Stimulated activated effector memory CD8-positive, alpha-beta T cell treated with anti-CD3 and anti-CD28 coated beads, Interleukin-12 subunit alpha, Interleukin-12 subunit beta, amount 100 ng/mL, for 72 hours (primary cell): ENCODE results near the gene HCAR3.
A peak's percentile ranks its signal among the peaks of the same experiment; 100 is the strongest.
"Not testable (repeated sequence)": the region's sequence is repeated elsewhere in the genome, so short reads cannot be mapped to it uniquely, and the experiment has no call there.

Experiments
- ATAC-seq: fragments of 150-1000 bp; cut with Tn5 transposase; 2 replicates; pipeline ENCODE4 v1.10.0; 2021
- DNase-seq, 2 donors: peaks; one replicate each; pipeline ENCODE4 v3.0.0; 2021 to 2022; ENCODE audit warnings: low spot score in 2 of 2
- H3K27ac Mint-ChIP-seq: one replicate; pipeline ENCODE4 v1.8.0; 2022; ENCODE audit warnings: mild to moderate bottlenecking, mixed read lengths
- H3K36me3 Mint-ChIP-seq: one replicate; pipeline ENCODE4 v1.8.0; 2022; ENCODE audit warnings: mild to moderate bottlenecking, mixed read lengths
- H3K4me1 Mint-ChIP-seq: one replicate; pipeline ENCODE4 v1.8.0; 2022; ENCODE audit warnings: mixed read lengths
- H3K4me3 Mint-ChIP-seq: one replicate; pipeline ENCODE4 v1.8.0; 2022; ENCODE audit warnings: mild to moderate bottlenecking, mixed read lengths
- H3K9me3 Mint-ChIP-seq: one replicate; pipeline ENCODE4 v1.8.0; 2022; ENCODE audit warnings: mixed read lengths

Gene HCAR3

DNA sequence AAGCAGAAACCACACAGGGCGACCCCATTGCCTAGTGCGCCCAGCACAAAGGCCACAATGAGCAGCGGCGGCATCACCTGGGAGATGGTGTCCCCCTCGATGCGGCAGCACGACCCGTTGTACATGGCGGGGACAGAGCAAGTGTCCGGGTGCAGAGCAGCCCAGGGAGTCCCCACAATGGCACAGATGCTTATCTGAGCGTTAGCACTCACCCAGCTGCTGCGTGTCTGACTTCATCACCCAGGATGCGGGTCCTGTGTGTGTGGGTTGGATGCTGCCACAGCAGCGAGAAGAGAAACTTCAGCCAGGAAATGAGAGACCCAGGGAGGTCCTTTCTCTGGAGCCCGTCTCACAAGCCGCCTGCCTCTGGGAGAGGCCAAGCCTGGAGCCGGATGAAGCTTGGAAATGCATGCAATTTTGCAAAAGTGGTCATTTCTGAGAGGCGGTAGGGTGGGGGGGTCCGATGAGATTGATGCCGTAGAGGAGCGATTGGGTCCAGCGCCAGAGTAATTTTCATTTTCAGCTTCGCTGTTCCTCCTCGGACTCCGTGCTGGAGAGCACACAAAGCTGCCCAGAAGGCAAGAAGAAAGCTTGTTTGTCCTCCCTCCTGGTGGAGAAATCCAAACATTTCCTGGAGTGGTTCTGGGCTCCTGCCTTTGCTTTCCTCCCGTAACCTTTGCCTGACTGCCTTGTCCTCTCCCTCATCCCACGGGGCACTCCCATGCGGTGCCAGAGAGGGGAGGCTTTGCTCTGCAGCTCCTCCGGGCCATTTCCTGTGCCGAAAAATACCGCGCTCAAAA, 13.8 kb upstream of the HCAR3 start, which contains the start of gene HCAR1:
TSS of gene HCAR1 (minus strand) at position 630 of the 800 bp plus-strand sequence. CDS start at position 125, 505 bp downstream.
- no peak for DNase-seq
- ATAC-seq = peak; percentile 89
- Mint-ChIP-seq H3K4me1 (peaks cover 40% of the 10 kb centered on the region), H3K4me3 (peak within 1 kb of the TSS; percentile 16), H3K9me3 (no peaks in the 10 kb centered on the region), H3K27ac (no peak within 1 kb of the TSS), H3K36me3 (no peaks in the 10 kb centered on the region)

DNA sequence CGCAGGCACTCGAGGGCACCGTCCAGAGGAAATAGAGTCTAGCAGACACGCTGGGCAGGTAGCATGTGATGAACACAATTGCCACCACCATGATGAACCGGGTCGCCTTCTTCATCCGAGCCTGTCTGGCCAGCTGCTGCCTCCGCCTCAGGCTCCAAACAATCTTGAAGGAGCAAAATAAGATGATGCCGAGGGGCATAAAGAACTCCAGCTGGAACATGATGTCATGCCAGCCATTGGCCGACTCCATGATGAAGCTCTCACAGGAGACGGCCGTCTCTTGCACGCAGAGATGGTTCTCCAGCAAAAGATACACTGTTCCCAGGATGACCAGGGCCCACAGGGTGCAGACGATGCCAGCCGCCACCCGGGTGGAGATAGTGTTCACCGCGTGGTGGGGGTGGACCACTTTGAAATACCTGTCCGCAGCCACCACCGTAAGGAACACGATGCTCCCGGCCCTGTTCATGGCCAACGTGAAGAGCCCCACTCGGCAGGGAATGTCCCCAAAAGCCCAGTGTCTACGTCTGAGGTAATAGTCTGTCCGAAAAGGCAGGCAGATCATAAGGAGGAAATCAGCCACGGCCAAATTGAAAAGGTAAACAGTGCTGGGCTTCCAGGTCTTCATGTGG, 13.1 kb upstream of the HCAR3 start:
- ATAC-seq = no peak
- no peaks in the 10 kb centered on the region for H3K9me3 Mint-ChIP-seq
- DNase-seq = no peak
- H3K27ac Mint-ChIP-seq = no peak overlapping the region
- peak overlapping the region; percentile 16 for H3K4me3 Mint-ChIP-seq
- no peaks in the 10 kb centered on the region for H3K36me3 Mint-ChIP-seq
- peaks cover 44% of the 10 kb centered on the region for H3K4me1 Mint-ChIP-seq

DNA sequence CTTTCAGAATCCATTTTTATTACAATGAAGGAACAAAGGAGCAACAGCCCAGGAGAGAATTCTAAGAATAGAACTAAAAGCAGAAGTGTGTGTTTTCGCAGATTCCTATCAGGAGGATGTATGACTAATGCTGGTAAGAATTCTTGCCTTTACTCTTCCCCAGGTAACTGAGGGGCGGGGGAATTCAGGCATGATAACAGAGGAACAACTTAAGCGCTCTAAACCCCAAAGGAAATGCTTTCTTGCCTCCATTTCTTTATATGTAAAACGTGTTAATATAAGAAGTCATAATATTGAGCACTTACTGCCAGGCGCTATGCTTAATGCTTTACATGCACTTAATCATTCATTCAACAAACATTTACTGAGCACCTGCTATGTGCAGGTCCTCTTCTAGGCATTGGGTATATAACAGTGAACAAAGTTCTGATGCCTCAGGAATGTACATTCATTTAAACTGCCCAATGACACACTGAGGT, 9.5 kb upstream of the HCAR3 start:
- Mint-ChIP-seq H3K27ac (no peak overlapping the region), H3K4me3 (peak overlapping the region; percentile 22), H3K9me3 (no peaks in the 10 kb centered on the region), H3K36me3 (no peaks in the 10 kb centered on the region), H3K4me1 (peaks cover 36% of the 10 kb centered on the region)
- ATAC-seq (no peak), DNase-seq (no peak)

DNA sequence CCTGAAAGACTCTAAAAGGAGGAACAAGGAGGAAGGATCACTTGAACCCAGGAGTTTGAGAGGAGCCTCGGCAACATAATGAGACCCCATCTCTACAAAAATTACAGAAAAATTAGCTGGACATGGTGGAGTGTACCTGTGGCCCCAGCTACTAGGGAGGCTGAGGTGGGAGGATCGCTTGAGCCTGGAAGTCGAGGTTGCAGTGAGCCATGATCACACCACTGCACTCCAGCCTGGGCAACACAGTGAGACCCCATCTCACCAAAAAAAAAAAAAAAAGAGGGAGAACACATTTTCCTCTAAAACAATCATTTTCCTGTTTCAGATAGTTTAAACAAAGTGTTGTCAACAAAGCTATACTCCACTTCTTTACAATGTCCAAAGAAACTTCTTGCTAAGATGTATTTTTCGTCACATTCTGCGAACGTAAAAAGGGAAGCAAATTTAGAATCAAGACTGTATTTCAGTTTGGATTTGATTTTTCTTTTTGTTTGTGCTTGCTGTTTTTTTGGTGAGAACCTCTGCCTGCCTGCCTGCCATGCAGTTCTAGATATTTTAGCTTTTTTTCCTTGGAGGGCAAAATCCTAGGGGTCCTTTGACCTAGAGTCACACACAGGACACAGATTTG, 9.0 kb upstream of the HCAR3 start:
- H3K27ac Mint-ChIP-seq = no peak overlapping the region
- H3K36me3 Mint-ChIP-seq = no peaks in the 10 kb centered on the region
- H3K9me3 Mint-ChIP-seq = no peaks in the 10 kb centered on the region
- no peak for ATAC-seq
- no peak for DNase-seq
- peaks cover 39% of the 10 kb centered on the region for H3K4me1 Mint-ChIP-seq
- peak overlapping the region; percentile 22 for H3K4me3 Mint-ChIP-seq

DNA sequence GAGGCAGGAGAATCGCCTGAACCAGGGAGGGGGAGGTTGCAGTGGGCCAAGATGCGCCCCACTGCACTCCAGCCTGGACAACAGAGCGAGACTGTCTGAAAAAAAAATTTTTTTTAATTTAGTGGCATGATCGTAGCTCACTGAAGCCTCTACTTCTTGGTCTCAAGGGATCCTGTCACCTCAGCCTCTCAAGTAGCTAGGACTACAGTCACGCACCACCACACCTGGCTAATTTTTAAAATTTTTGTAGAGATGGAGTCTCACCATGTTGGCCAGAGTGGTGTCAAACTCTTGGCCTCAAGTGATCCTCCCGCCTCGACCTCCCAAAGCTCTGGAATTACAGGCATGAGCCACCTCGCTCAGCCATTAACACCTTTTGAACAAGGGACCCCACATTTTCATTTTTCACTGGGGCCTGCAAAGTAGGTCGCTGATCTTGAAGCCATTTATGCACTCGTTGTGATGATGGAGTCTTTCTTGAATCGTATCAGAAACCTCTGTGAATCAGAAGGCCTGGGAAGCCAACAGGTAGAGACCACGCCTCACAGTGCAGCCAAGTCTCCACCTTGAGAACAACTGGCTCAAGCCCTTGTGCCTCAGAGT, 8.1 kb upstream of the HCAR3 start:
- H3K27ac Mint-ChIP-seq = no peak overlapping the region
- no peaks in the 10 kb centered on the region for H3K9me3 Mint-ChIP-seq
- no peaks in the 10 kb centered on the region for H3K36me3 Mint-ChIP-seq
- H3K4me3 Mint-ChIP-seq = no peak overlapping the region
- DNase-seq = no peak
- peaks cover 38% of the 10 kb centered on the region for H3K4me1 Mint-ChIP-seq
- no peak for ATAC-seq

DNA sequence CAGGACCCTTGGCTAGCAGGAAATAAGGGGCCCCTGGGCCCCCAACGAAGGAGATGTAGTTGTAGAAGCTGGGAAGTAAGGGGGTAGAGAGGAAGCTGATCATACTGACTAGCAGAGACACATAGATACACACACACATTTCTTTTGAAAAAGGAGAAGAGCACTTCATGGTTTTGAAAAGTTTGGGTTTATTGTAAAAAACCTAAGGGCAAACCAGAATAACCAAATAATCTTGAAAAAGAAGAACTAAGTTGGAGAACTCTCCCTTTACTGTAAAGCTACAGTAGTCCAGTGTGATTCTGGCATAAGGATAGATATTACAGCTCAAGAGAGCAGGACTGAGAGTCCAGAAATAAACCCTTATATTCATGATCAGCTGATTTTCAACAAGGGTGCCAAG, 5.8 kb upstream of the HCAR3 start:
- Mint-ChIP-seq H3K4me3 (no peak overlapping the region), H3K4me1 (peaks cover 37% of the 10 kb centered on the region), H3K9me3 (no peaks in the 10 kb centered on the region), H3K36me3 (no peaks in the 10 kb centered on the region), H3K27ac (peak overlapping the region; percentile 48)
- no peak for DNase-seq
- no peak for ATAC-seq

DNA sequence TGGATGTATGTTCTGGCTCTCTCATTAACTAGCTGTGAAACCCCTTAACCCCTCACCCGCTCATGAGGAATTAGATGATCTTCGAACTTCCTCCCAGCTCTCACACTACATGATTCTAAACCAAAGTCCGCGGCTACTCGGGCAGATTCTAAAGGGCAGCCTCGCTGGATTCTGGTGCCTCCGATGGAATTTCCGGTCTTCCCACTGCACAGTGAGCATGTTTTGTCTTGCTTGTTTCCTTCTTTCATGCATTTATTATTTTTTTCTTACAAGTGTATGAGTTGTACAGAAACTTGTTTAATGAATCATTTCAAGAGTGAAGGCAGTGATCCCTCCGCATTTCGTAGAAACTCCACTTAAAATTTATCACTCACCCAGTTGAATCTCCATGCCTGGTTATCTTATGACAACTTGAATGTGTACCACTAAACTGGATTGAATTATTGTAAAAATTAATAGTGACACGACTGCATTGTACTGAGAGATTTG, 4.5 kb upstream of the HCAR3 start:
- no peaks in the 10 kb centered on the region for H3K36me3 Mint-ChIP-seq
- H3K4me3 Mint-ChIP-seq = peak overlapping the region; percentile 9
- H3K9me3 Mint-ChIP-seq = no peaks in the 10 kb centered on the region
- no peak for DNase-seq
- H3K27ac Mint-ChIP-seq = peak overlapping the region; percentile 48
- H3K4me1 Mint-ChIP-seq = peaks cover 32% of the 10 kb centered on the region
- ATAC-seq = peak; percentile 79

DNA sequence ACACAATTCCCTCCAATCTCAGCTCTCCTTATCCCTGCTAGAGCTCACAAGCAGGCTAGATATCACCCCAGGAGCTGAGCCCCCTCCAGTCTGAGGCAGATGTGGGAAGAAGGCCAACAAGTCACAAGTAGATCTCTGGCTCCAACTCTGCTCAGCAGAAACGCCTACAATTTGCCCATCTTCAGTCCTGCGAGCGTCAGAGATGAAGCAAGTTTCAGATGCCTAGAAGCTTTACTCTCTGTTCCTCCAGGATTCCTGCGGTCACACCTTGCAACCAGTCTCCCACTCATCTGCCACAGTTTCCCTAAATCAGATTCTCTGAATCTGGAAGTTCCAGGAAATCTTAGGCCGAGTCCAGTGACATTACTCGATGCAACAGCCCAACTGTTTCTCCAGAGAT, 1.4 kb downstream of the HCAR3 start:
- not testable (repeated sequence) for DNase-seq, H3K4me1 Mint-ChIP-seq

DNA sequence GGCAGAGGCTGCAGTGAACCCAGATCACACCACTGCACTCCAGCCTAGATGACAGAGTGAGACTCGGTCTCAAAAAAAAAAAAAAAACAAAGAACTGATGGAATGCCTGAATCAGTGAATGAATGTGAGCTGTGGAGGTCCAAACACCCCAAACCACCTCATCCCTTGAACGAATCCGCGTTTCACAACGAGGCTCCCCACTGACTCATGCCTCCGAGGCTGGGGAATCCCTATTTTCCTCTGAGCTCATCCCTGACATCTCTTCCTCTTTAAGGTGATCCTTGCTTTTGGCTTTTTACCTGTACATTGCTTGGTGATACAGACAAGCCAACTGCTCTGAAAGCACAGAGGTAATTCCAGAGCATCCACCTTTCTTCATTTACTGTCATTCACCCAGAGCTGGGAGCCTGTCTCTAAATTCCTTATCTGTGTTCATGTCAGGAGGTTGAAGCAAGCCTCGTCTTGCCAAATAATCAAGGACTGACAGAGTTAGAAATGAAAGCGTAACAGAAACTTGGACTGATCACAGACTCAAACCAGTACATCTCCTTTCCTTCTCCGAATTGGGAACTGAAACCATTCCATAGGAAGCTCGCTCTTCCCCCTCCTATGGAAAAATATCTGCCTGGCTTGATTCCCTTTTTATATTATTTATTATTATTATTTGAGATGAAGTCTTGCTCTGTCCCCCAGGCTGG, 3.0 kb downstream of the HCAR3 start:
- H3K4me3 Mint-ChIP-seq, H3K9me3 Mint-ChIP-seq, DNase-seq, H3K27ac Mint-ChIP-seq, ATAC-seq, H3K4me1 Mint-ChIP-seq, H3K36me3 Mint-ChIP-seq: not testable (repeated sequence)

More for the DNA sequence above, 1.4 kb downstream of the HCAR3 start:
- not testable (repeated sequence) for H3K36me3 Mint-ChIP-seq, ATAC-seq, H3K9me3 Mint-ChIP-seq, H3K27ac Mint-ChIP-seq, H3K4me3 Mint-ChIP-seq

DNA sequence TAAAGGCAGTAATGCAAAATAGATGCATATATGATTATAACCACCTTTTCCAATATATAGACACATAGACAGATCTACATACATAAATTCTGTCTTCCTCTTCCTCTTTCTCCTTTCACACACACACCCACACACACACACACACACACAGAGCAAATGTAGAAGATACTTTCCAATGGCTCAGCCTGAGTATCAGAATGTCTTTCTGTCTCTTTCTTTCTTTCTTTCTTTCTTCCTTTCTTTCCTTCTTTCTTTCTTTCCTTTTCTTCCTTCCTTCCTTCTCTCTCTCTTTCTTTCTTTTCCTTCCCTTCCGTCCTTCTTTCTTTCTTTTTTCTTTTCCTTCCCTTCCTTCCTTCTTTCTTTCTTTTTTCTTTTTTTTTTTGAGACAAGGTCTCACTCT, 5.3 kb downstream of the HCAR3 start:
- H3K4me1 Mint-ChIP-seq, H3K4me3 Mint-ChIP-seq, H3K36me3 Mint-ChIP-seq, DNase-seq, H3K27ac Mint-ChIP-seq, ATAC-seq, H3K9me3 Mint-ChIP-seq: not testable (repeated sequence)

DNA sequence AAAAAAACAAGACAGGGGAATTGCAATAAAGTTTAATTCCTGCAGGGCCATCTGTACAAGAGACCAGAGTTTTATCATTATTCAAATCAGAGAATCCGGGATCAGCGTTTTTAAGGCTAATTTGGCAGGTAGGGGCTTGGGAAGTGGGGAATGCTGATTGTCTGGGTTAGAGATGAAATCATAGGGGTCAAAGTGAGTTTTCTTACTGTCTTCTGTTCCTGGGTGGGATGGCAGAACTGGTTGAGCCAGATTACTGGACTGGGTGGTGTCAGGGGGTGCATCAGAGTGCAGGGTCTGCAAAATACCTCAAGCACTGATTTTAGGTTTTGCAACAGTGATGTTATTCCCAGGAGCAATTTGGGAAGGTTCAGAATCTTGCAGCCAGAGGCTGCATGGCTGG, 6.3 kb downstream of the HCAR3 start:
- H3K36me3 Mint-ChIP-seq, H3K9me3 Mint-ChIP-seq, DNase-seq, H3K4me3 Mint-ChIP-seq, H3K4me1 Mint-ChIP-seq, ATAC-seq: not testable (repeated sequence)
- H3K27ac Mint-ChIP-seq = peak overlapping the region; percentile 41

DNA sequence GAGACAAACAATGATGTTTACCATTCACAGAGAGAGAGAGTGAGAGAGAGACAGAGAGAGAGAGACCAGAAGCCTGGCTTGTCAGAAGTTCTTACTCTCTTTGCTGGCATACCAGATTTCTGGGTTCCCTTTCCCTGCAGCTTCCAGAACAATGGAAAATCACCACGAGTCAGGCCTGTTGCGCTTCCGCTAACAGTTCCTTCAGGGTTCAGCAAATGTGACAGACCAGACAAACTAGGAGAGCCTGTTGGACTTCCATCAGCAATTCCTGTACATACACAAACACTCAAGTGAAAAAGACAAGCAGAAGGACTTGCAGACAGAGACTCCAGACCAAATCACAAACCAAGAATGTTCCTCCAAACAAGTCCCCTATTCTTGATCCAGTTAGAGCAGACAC, 7.3 kb downstream of the HCAR3 start:
- H3K4me1 Mint-ChIP-seq = not testable (repeated sequence)

DNA sequence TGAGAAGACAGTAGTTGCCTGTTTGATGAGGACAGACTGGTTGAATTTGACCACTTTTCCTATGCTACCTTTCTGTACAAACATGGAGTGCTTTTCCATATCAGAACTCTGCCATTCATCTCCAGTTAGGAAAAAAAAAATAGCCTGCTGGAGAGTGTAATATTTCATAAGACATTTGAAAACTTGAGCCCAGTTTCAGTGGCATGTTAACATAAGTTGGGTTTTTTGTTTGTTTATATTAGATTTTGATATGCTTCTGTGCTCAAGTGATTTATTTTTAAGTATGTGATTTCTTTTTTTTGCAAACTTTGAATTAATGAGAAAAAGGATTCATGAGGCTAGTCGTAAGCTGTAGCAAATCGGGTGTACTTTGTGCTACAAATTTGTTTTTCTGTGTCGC, 12.8 kb downstream of the HCAR3 start:
- H3K9me3 Mint-ChIP-seq, H3K4me3 Mint-ChIP-seq, H3K4me1 Mint-ChIP-seq, DNase-seq, ATAC-seq, H3K36me3 Mint-ChIP-seq, H3K27ac Mint-ChIP-seq: not testable (repeated sequence)

More for the DNA sequence above, 7.3 kb downstream of the HCAR3 start:
- DNase-seq, ATAC-seq, H3K9me3 Mint-ChIP-seq, H3K27ac Mint-ChIP-seq, H3K36me3 Mint-ChIP-seq, H3K4me3 Mint-ChIP-seq: not testable (repeated sequence)

DNA sequence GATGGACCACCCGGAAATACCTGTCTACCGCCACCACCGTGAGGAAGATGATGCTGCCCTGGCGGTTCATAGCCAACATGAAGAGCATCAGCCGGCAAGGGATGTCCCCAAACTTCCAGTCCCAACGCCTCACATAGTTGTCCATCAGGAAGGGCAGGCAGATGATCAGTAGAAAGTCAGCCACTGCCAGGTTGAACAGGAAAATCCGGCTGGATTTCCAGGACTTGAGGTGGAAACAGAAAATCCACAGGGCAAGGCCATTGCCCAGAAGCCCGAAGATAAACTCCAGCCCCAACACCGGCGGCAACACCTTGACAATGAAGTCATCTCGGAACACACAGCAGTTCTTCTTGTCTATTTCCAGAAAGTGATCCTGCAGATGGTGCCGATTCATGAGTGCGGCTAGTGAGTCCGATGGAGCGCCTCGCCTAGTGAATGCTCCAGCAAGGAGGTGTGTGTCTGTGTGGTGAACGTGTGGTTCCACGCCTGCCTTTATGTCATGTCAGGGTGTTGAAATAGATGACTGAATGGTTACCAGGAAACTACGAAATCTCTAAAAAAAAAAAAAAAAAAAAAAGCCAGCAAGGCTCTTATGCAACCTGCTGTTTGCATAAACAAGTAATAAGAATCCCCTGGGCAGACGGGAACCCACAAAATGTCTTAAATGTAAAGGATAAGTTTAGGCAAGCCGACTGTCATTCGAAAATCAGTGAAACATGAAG, 13.6 kb downstream of the HCAR3 start, which contains the start of gene HCAR2:
TSS of gene HCAR2 (minus strand) at position 468 of the 722 bp plus-strand sequence. CDS start at position 394, 74 bp downstream.
- H3K27ac Mint-ChIP-seq, H3K4me1 Mint-ChIP-seq, H3K4me3 Mint-ChIP-seq, H3K36me3 Mint-ChIP-seq, DNase-seq, ATAC-seq, H3K9me3 Mint-ChIP-seq: not testable (repeated sequence)
